Common myeloid progenitor, CD34-positive (primary cell): ENCODE results near the gene NTM.

Experiments used
- CTCF ChIA-PET: fragments of 350-600 bp; sonication (Branson Sonifier 250); formaldehyde crosslinking; loops from one replicate; lab custom pipeline; 2021; ENCODE audit warnings: antibody characterized with exemption; lab: Charles Lee
- POLR2A ChIA-PET: fragments of 350-600 bp; sonication (Branson Sonifier 250); formaldehyde crosslinking; loops from one replicate; lab custom pipeline; 2021; ENCODE audit warnings: antibody characterized with exemption; lab: Charles Lee
- DNase-seq, 3 donors: peaks; one replicate each; pipeline versions ENCODE4 v3.0.0 to v3.0.0-alpha.2; 2013
- H3K27ac ChIP-seq, 2 experiments: 1 replicate in 1 of 2; 2 replicates in 1 of 2; pipeline ENCODE4 v1.7.0; 2013; ENCODE audit warnings: inconsistent platforms in 2 of 2, low read length in 2 of 2, mild to moderate bottlenecking in 2 of 2, low read depth in 1 of 2, moderate library complexity in 1 of 2; ENCODE audit not compliant: severe bottlenecking in 2 of 2, insufficient read depth in 1 of 2, poor library complexity in 1 of 2
- H3K27me3 ChIP-seq, 5 experiments: replicated peaks in 2 of 5; 1 replicate in 3 of 5; 2 replicates in 2 of 5; pipeline versions ENCODE4 v1.6.1 to v1.7.0; 2013; ENCODE audit warnings: low read length in 4 of 5, mild to moderate bottlenecking in 2 of 5, moderate library complexity in 2 of 5, inconsistent platforms in 1 of 5; ENCODE audit not compliant: insufficient read depth in 5 of 5, control insufficient read depth in 4 of 5
- H3K36me3 ChIP-seq, 4 experiments: 1 replicate in 2 of 4; 2 replicates in 2 of 4; pipeline versions ENCODE4 v1.6.1 to v1.7.0; 2013; ENCODE audit warnings: low read length in 3 of 4, control low read depth in 1 of 4, mild to moderate bottlenecking in 1 of 4; ENCODE audit not compliant: control insufficient read depth in 4 of 4, insufficient read depth in 4 of 4
- H3K4me1 ChIP-seq, 4 experiments: 1 replicate in 3 of 4; 2 replicates in 1 of 4; pipeline versions ENCODE4 v1.6.1 to v1.7.1; 2013; ENCODE audit warnings: low read length in 3 of 4, mild to moderate bottlenecking in 3 of 4, control low read depth in 1 of 4, inconsistent platforms in 1 of 4, moderate library complexity in 1 of 4; ENCODE audit not compliant: control insufficient read depth in 4 of 4, insufficient read depth in 4 of 4; ENCODE audit errors: control extremely low read depth in 1 of 4
- H3K4me3 ChIP-seq, 7 experiments: 1 replicate in 4 of 7; 2 replicates in 3 of 7; pipeline versions ENCODE4 v1.5.1 to v1.7.0; 2013; ENCODE audit warnings: mild to moderate bottlenecking in 7 of 7, low read length in 6 of 7, moderate library complexity in 6 of 7, inconsistent platforms in 2 of 7, low read depth in 2 of 7, control low read depth in 1 of 7; ENCODE audit not compliant: insufficient read depth in 4 of 7, control insufficient read depth in 1 of 7; ENCODE audit errors: extremely low read depth in 1 of 7
- H3K9me3 ChIP-seq, 5 experiments: 1 replicate in 4 of 5; 2 replicates in 1 of 5; pipeline versions ENCODE4 v1.6.1 to v1.7.1; 2013; ENCODE audit warnings: low read length in 4 of 5, mild to moderate bottlenecking in 2 of 5, inconsistent platforms in 1 of 5, low read depth in 1 of 5, moderate library complexity in 1 of 5; ENCODE audit not compliant: control insufficient read depth in 4 of 5, insufficient read depth in 2 of 5; ENCODE audit errors: control extremely low read depth in 1 of 5
- WGBS: methylation state at CpG from one replicate; pipeline ENCODE4 v1.1.5; 2013; ENCODE audit not compliant: insufficient coverage; 5-methylcytosine and 5-hydroxymethylcytosine counted together

The NTM gene

GRCh38 chr11:132035228-132035627, 664.8 kb downstream of the NTM start:
- CTCF ChIA-PET = no interaction called here
- Histone ChIP-seq H3K4me3 (no peak overlapping the region), H3K4me1 (no peaks in the 10 kb centered on the region), H3K36me3 (no peaks in the 10 kb centered on the region), H3K27ac (no peak overlapping the region), H3K9me3 (no peaks in the 10 kb centered on the region), H3K27me3 (peaks cover 0 to 5% (median 0%) of the 10 kb centered on the region in 5 experiments)
- 100% methylated on average over 2 of the region's 4 CpGs for WGBS
- no peak for DNase-seq
- POLR2A ChIA-PET = no interaction called here

- no peaks in the 10 kb centered on the region for H3K9me3 ChIP-seq
- peaks cover 0 to 5% (median 0%) of the 10 kb centered on the region in 5 experiments for H3K27me3 ChIP-seq
- no peak for DNase-seq
- H3K4me3 ChIP-seq = no peak overlapping the region
- H3K27ac ChIP-seq = no peak overlapping the region
- H3K36me3 ChIP-seq = no peaks in the 10 kb centered on the region
- POLR2A ChIA-PET = no interaction called here
- CTCF ChIA-PET = interaction anchor here (0.6 kb wide), 1 partner anchor 264 kb away, joined by 3 read pairs; no protein-coding TSS in a partner anchor
- H3K4me1 ChIP-seq = no peaks in the 10 kb centered on the region
- WGBS = 80% methylated on average over 1 of the region's 4 CpGs
Observed at GRCh38 chr11:132035766-132036165, 665.4 kb downstream of the NTM start.

DNA sequence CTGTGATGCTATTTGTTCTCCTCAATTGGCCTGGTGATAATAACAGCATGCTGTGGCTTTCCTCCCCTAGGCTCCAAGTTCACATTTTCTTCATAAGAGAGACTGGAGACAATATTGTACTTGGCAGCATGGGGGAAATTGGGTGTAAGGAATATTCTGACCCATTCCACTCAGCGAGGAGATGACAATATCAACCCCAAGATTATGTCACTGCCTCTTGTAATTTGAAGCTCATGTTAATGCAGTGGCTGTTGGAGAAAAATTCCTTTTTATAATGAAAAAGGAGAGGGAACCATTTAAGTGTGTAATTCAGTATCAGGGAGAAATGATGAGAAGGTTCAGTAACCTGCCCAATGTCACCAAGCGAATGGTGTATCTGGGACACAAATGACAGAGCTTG, 665.8 kb downstream of the NTM start:
- no peak for DNase-seq
- POLR2A ChIA-PET = no interaction called here
- Histone ChIP-seq H3K36me3 (no peaks in the 10 kb centered on the region), H3K9me3 (no peaks in the 10 kb centered on the region), H3K27ac (no peak overlapping the region), H3K27me3 (peaks cover 0 to 5% (median 0%) of the 10 kb centered on the region in 5 experiments), H3K4me1 (no peaks in the 10 kb centered on the region), H3K4me3 (no peak overlapping the region)
- CTCF ChIA-PET = interaction anchor here (0.6 kb wide), 1 partner anchor 264 kb away, joined by 3 read pairs; no protein-coding TSS in a partner anchor
- WGBS = no CpG with 5 or more reads among the region's 2 CpGs

- Histone ChIP-seq H3K36me3 (no peaks in the 10 kb centered on the region), H3K27ac (no peak overlapping the region), H3K4me3 (no peak overlapping the region), H3K9me3 (no peaks in the 10 kb centered on the region), H3K4me1 (no peaks in the 10 kb centered on the region), H3K27me3 (peaks cover 0 to 3% (median 0%) of the 10 kb centered on the region in 5 experiments)
- 100% methylated on average over 3 of the region's 4 CpGs for WGBS
- CTCF ChIA-PET = no interaction called here
- DNase-seq = no peak
- POLR2A ChIA-PET = no interaction called here
Observed at GRCh38 chr11:132036746-132037466, 666.5 kb downstream of the NTM start.

GRCh38 chr11:132037467-132037862, 667.0 kb downstream of the NTM start:
- H3K27ac ChIP-seq = no peak overlapping the region
- POLR2A ChIA-PET = no interaction called here
- WGBS = 100% methylated on average over 1 of the region's 3 CpGs
- no peaks in the 10 kb centered on the region for H3K9me3 ChIP-seq
- DNase-seq = no peak
- CTCF ChIA-PET = no interaction called here
- no peak overlapping the region for H3K4me3 ChIP-seq
- H3K36me3 ChIP-seq = no peaks in the 10 kb centered on the region
- H3K27me3 ChIP-seq = peaks cover 0 to 2% (median 0%) of the 10 kb centered on the region in 5 experiments
- no peaks in the 10 kb centered on the region for H3K4me1 ChIP-seq

- ChIA-PET POLR2A (no interaction called here), CTCF (no interaction called here)
- H3K27me3 ChIP-seq = peaks cover 0 to 2% (median 0%) of the 10 kb centered on the region in 5 experiments
- no peak overlapping the region for H3K4me3 ChIP-seq
- H3K4me1 ChIP-seq = no peaks in the 10 kb centered on the region
- H3K36me3 ChIP-seq = no peaks in the 10 kb centered on the region
- 63% methylated on average over 3 of the region's 4 CpGs for WGBS
- DNase-seq = peak in 1 of 3 donors; percentile 48
- peaks cover 0 to 2% (median 0%) of the 10 kb centered on the region in 5 experiments for H3K9me3 ChIP-seq
- H3K27ac ChIP-seq = no peak overlapping the region
Observed at GRCh38 chr11:132037956-132038355, 667.5 kb downstream of the NTM start.

DNA sequence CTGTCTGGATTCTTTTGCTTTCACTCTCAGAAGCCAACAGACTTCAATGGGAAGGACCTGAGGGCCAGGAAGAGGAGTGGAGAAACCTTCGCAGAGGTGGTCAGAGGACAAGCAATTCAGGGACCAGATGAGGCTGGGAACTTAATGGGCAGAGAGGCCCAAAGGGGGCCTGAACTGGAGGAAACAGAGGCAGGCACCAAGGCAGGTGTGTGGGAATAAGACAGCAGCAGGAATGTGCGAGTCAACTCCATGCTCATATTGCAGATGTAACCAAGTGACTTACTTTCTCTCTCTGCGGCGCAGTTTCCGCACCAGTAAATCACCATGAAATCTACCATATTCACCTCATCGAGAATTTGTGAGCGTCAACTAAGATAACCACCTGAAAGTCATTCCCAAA, 669.1 kb downstream of the NTM start:
- DNase-seq = no peak
- Histone ChIP-seq H3K4me3 (no peak overlapping the region), H3K27ac (no peak overlapping the region), H3K36me3 (no peaks in the 10 kb centered on the region), H3K4me1 (no peaks in the 10 kb centered on the region), H3K27me3 (peaks cover 0 to 2% (median 0%) of the 10 kb centered on the region in 5 experiments), H3K9me3 (peaks cover 0 to 2% (median 0%) of the 10 kb centered on the region in 5 experiments)
- CTCF ChIA-PET = no interaction called here
- POLR2A ChIA-PET = no interaction called here
- WGBS = 98% methylated on average over 6 of the region's 7 CpGs
